Transverse colon (tissue), 4 donors: ENCODE data around the gene MDFIC2.

Experiments used
- POLR2AphosphoS5 ChIP-seq, 3 donors: sonication (generic); formaldehyde crosslinking; IDR thresholded peaks; one replicate each; pipeline ENCODE4 v1.6.1; 2016; ENCODE audit warnings: antibody characterized with exemption in 3 of 3
- TF ChIP-seq, protein P1 (sequence below), 5 experiments: fragments of 200-600 bp in 3 of 5; fragments of 450-650 bp in 2 of 5; sonication (generic) in 3 of 5; IDR thresholded peaks; 1 replicate in 2 of 5; 2 replicates in 3 of 5; pipeline ENCODE4 v1.5.1; 2016 to 2017; ENCODE audit warnings: antibody characterized with exemption in 5 of 5, inconsistent platforms in 3 of 5, mild to moderate bottlenecking in 2 of 5, moderate library complexity in 1 of 5

DNA sequence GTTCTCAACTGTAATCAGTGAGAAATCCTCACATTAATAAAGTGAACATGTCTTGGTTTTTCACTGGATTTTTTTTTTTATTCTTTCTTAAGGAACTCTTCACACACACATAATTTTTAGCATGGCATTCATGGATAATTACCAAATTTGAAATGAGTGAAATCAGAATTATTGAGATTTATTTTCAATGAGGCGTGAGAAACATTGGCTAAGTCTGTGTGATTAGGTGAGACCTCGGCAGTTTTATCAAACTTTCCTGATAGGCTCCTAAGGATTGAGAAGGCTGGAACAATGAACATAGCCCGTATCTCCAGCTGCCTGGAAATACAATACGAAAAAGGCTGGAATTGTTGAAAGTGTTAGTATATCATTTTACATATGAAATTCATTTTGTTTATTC is 35.5 kb downstream of the MDFIC2 start:
- TF ChIP-seq, protein P1, sequence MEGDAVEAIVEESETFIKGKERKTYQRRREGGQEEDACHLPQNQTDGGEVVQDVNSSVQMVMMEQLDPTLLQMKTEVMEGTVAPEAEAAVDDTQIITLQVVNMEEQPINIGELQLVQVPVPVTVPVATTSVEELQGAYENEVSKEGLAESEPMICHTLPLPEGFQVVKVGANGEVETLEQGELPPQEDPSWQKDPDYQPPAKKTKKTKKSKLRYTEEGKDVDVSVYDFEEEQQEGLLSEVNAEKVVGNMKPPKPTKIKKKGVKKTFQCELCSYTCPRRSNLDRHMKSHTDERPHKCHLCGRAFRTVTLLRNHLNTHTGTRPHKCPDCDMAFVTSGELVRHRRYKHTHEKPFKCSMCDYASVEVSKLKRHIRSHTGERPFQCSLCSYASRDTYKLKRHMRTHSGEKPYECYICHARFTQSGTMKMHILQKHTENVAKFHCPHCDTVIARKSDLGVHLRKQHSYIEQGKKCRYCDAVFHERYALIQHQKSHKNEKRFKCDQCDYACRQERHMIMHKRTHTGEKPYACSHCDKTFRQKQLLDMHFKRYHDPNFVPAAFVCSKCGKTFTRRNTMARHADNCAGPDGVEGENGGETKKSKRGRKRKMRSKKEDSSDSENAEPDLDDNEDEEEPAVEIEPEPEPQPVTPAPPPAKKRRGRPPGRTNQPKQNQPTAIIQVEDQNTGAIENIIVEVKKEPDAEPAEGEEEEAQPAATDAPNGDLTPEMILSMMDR (IDR thresholded peaks at IDR 0.05) = no peak
- TF ChIP-seq POLR2AphosphoS5 (IDR thresholded peaks at IDR 0.05) = no peak
